Measurements from ENCODE around the gene LY9. TPM values are rescaled to one million over a fixed set of nuclear protein-coding genes. Genes with fewer than 3 reads are reported as not detected.

LY9 gene
- total RNA-seq, 4 donors from 2014 or later, result 0.40 to 9.4 (median 1.8) TPM

- TF ChIP-seq CTCF (IDR thresholded peaks at IDR 0.05) (no peak), EP300 (IDR thresholded peaks at IDR 0.05; ENCODE audit: low read depth) (no peak), POLR2A (IDR thresholded peaks at IDR 0.05) (no peak), POLR2AphosphoS5 (IDR thresholded peaks at IDR 0.05) (no peak)
- DNase-seq, result no peak
- Histone ChIP-seq H3K9me3 (no peaks in the 10 kb centered on the region), H3K27ac (no peak overlapping the region), H3K27me3 (no peaks in the 10 kb centered on the region), H3K36me3 (no peaks in the 10 kb centered on the region), H3K4me1 (no peaks in the 10 kb centered on the region), H3K4me3 (no peak overlapping the region)
- intact Hi-C loops (cut with DNase I; ENCODE audit: low total_unique reads) (no loop called here), in situ Hi-C loops (cut with MboI; ENCODE audit: low pct_ligation_motif_present in 1 of 4, low pct_unique_long_range_greater_than_20kb in 1 of 4, low sequenced_read_pairs in 3 of 4) (loop anchor here in 1 of 4 donors (10.0 kb wide), 2 partner anchors 48 to 62 kb away; no protein-coding TSS in a partner anchor)
- WGBS, 2 donors (ENCODE audit: low coverage in 1 of 2), result 71 to 100% methylated on average over 1 of the region's 1 CpG
These were observed 23.6 kb upstream of the LY9 start for GRCh38 chr1:160772331-160772730.

- no peak for DNase-seq
- Histone ChIP-seq H3K27me3 (no peaks in the 10 kb centered on the region), H3K4me1 (no peaks in the 10 kb centered on the region), H3K27ac (no peak overlapping the region), H3K9me3 (no peaks in the 10 kb centered on the region), H3K4me3 (no peak overlapping the region), H3K36me3 (no peaks in the 10 kb centered on the region)
- 71 to 76% methylated on average over 3 of the region's 3 CpGs for WGBS, 2 donors (ENCODE audit: low coverage in 1 of 2)
- TF ChIP-seq POLR2A (IDR thresholded peaks at IDR 0.05), result no peak
- TF ChIP-seq POLR2AphosphoS5 (IDR thresholded peaks at IDR 0.05), result no peak
- no peak for TF ChIP-seq CTCF (IDR thresholded peaks at IDR 0.05)
- no peak for TF ChIP-seq EP300 (IDR thresholded peaks at IDR 0.05; ENCODE audit: low read depth)
- in situ Hi-C loops (cut with MboI; ENCODE audit: low pct_ligation_motif_present in 1 of 4, low pct_unique_long_range_greater_than_20kb in 1 of 4, low sequenced_read_pairs in 3 of 4) (loop anchor here in 1 of 4 donors (10.0 kb wide), 2 partner anchors 48 to 62 kb away; no protein-coding TSS in a partner anchor), intact Hi-C loops (cut with DNase I; ENCODE audit: low total_unique reads) (no loop called here)
These were observed 22.9 kb upstream of the LY9 start for GRCh38 chr1:160773093-160773492.

GRCh38 chr1:160774886-160775719, 20.9 kb upstream of the LY9 start:
- no peaks in the 10 kb centered on the region for H3K4me1 ChIP-seq
- TF ChIP-seq POLR2A (IDR thresholded peaks at IDR 0.05), result no peak
- no peak for TF ChIP-seq POLR2AphosphoS5 (IDR thresholded peaks at IDR 0.05)
- TF ChIP-seq CTCF (IDR thresholded peaks at IDR 0.05), result no peak
- no peak for TF ChIP-seq EP300 (IDR thresholded peaks at IDR 0.05; ENCODE audit: low read depth)
- no peak overlapping the region for H3K27ac ChIP-seq
- intact Hi-C loops (cut with DNase I; ENCODE audit: low total_unique reads) (no loop called here), in situ Hi-C loops (cut with MboI; ENCODE audit: low pct_ligation_motif_present in 1 of 4, low pct_unique_long_range_greater_than_20kb in 1 of 4, low sequenced_read_pairs in 3 of 4) (loop anchor here in 1 of 4 donors (10.0 kb wide), 2 partner anchors 50 to 60 kb away; no protein-coding TSS in a partner anchor)
- no peaks in the 10 kb centered on the region for H3K27me3 ChIP-seq
- 58% methylated on average over 2 of the region's 2 CpGs; no CpG with 5 or more reads in 1 of the 2 donors for WGBS, 2 donors (ENCODE audit: low coverage in 1 of 2)
- no peak for DNase-seq
- H3K36me3 ChIP-seq, result no peaks in the 10 kb centered on the region
- H3K4me3 ChIP-seq, result no peak overlapping the region
- no peaks in the 10 kb centered on the region for H3K9me3 ChIP-seq

- H3K4me3 ChIP-seq, result no peak overlapping the region
- peaks cover 4 to 9% (median 7%) of the 10 kb centered on the region in 4 donors for H3K4me1 ChIP-seq
- H3K27me3 ChIP-seq, result no peaks in the 10 kb centered on the region
- no peak for TF ChIP-seq POLR2AphosphoS5 (IDR thresholded peaks at IDR 0.05)
- TF ChIP-seq CTCF (IDR thresholded peaks at IDR 0.05), result no peak
- no peak for TF ChIP-seq EP300 (IDR thresholded peaks at IDR 0.05; ENCODE audit: low read depth)
- no peak for TF ChIP-seq POLR2A (IDR thresholded peaks at IDR 0.05)
- no peaks in the 10 kb centered on the region for H3K9me3 ChIP-seq
- 79% methylated on average over 1 of the region's 1 CpG; no CpG with 5 or more reads in 1 of the 2 donors for WGBS, 2 donors (ENCODE audit: low coverage in 1 of 2)
- no peaks in the 10 kb centered on the region for H3K36me3 ChIP-seq
- in situ Hi-C loops (cut with MboI; ENCODE audit: low pct_ligation_motif_present in 1 of 4, low pct_unique_long_range_greater_than_20kb in 1 of 4, low sequenced_read_pairs in 3 of 4), result loop anchor here in 1 of 4 donors (10.0 kb wide), 2 partner anchors 51 to 59 kb away; no protein-coding TSS in a partner anchor
- no peak for DNase-seq
- intact Hi-C loops (cut with DNase I; ENCODE audit: low total_unique reads), result no loop called here
- no peak overlapping the region for H3K27ac ChIP-seq
These were observed 19.8 kb upstream of the LY9 start for GRCh38 chr1:160776178-160776577.
